HG03060 (cell line): ENCODE results near the gene SREK1IP1.
"Not testable (repeated sequence)": the region's sequence is repeated elsewhere in the genome, so short reads cannot be mapped to it uniquely, and the experiment has no call there.

Source experiments
- ATAC-seq: cut with Tn5 transposase; IDR thresholded peaks from one replicate; pipeline ENCODE4 v1.9.1; 2021; ENCODE audit warnings: low read depth, moderate number of reproducible peaks; ENCODE audit not compliant: unreplicated experiment

The SREK1IP1 gene

DNA sequence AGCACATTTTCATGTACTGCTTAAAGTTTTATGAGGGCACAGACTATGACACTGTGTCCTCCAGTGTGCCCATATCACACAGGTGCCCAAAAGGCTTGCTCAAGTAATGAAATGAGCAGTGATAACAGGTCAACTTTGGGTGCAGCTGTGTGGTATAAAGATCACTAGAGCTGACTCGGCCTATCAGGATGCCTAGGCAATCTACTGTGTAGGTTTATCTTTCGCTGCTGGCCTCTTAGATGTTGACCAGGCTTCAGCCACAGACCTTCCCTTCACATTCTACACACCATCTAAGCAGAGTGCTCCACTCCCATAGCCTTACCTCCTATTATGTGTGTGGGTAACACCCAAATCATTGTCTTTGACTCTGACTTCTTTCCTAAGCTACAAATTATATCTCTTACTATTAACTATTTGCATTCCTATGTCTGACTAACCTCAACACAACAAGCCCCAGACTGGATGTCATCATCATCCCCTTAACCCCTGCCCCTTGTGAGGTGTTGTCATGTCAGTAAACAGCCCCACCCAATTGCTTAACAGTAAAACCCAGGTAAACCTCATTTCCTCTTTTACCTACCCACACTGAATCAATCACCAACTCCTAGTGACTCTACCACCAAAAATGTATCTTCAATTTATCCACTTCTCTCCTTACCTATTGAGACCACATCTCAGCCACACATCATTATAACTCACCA, 2.5 kb downstream of the SREK1IP1 start:
- no peak for ATAC-seq

DNA sequence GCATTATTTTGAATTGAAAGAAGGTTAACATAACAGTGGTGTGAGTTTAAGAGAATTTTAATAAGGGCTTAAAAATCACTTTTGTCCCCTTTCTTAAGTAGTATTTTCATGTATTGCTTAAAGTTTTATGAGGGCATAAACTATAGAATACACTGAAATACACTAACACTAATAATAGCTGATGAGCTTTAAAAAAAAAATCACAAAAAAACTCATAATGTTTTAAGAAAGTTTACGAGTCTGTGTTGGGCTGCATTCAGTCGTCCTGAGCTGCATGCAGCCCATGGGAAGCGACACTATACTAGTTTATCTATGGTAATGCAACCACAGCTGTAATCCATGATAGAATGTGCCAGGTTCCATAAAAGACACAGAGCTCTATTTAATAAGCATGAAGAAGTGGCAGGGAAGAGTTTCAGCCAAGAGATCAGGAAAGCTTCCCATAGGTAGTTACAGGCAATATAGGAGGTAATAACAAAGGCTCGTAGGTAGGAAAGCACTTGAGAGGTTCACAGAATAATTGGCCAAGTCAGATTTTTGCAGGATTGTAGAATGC, 4.5 kb downstream of the SREK1IP1 start:
- ATAC-seq, result no peak

DNA sequence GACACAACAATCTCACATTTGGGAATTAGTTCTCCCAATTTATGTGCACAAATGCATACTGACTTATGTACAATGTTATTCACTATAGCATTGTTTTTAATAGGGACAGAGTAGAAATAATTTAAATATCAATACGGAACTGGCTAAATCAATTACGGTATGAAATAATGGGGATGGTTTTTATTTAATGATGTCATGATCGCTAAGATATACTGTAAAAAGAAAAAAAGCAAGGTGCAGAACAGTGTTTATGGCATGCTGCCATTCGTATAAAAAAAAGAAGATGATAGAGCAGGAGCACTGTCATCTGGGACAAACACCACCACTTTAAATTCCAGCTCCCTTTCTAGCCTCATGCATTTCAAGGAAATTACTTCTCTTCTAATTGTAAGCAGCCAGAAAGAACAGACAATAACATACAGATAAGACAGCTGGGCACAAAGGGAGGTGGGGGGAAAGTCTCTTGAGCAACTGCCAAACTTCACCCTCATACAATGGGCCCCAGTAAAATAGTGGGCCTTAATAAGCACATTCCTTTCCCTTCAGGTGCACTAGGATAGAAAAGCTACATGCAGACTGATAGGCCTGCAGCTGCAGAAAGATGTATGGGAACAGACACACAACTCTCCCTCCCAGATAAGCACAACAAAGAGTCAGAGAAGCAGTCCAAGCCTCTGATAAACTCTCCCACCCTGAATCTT, 8.4 kb downstream of the SREK1IP1 start:
- ATAC-seq, result no peak

DNA sequence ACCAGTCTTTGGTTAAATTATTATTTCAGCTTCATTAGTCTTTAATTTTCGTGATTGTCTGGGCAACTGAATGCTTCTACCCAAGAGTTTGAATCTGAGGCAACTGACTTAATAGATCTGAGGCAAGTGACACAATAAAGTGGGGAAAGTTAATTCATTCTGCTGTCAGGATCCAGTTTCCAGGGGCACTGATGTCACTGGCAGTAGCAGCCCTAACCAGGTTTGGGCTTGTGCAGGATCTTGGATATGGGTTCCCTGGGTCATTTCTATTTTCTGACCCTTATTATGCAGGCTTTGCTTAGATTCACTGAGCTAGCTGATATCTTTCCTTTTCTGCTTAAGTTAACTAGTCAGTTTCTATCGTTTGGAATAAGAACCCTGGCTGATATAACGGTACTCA, 9.6 kb downstream of the SREK1IP1 start:
- no peak for ATAC-seq

DNA sequence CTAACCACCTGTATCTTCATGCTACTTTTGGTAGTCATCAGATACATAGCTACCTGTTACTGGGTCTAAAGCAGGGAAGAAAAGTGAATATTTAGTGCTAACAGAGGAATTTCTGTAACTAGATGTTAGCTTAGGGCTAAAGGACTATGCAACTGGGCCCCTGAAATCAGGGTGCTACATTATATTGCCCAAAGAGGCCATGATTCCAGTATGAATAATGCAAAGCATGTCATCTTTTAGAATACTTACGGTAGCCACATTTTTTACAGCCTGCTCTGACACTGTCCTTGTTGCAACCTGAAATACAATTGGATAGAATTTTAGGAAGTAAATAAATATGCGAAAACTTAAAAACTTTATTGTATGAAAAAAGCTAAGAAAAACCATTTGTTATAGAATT, 14.4 kb downstream of the SREK1IP1 start:
- ATAC-seq, result no peak

DNA sequence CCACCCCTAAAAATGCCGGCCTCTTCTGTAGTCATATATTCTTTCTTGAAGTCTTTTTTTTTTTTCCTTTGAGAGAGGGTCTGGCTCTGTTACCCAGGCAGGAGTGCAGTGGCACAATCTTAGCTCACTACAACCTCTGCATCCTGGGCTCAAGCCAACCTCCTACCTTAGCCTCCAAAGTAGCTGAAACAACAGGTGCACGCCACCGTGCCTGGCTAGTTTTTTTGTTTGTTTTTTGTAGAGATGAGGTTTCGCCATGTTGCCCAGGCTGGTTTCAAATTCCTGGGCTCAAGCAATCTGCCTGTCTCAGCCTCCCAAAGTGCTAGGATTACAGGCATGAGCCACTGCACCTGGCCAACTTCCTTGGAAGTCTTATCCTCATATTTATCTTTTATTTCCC, 19.1 kb downstream of the SREK1IP1 start:
- ATAC-seq, result no peak

DNA sequence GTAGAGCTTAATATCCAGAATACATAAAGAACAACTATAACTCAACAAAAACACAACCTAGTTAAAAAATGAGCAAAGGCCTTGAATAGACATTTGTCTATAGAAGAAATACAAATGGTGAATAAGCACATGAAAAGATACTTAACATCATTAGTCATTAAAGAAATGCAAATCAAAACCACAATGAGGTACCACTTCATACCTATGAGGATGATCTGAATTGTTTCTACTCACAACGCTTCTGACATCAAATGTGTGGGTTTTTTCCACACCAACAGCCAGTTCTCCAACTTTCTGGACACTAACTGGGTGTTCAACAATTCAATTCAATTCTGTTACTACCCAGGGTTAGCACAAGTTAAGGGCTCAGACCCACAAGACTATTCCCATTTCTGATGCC, 22.0 kb downstream of the SREK1IP1 start:
- no peak for ATAC-seq

DNA sequence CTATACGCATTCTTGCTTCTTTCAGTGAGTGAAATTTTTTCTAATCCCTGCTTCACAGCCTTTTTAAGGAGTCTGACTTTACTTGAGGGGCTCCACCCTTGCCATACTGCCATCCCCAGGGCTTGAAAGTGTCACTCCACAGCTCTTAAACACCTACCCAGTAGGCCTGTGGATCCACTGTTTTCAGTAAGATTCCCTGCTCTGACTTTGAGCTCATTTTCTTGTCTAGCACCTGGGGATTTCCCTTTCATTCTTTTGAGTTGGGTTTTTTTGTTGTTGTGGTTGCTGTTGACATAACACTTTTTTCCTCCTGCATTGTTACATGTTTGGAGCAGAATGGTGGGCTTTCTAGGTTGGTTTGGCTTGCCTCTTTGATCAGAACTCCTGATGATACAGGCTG, 23.6 kb downstream of the SREK1IP1 start:
- no peak for ATAC-seq

DNA sequence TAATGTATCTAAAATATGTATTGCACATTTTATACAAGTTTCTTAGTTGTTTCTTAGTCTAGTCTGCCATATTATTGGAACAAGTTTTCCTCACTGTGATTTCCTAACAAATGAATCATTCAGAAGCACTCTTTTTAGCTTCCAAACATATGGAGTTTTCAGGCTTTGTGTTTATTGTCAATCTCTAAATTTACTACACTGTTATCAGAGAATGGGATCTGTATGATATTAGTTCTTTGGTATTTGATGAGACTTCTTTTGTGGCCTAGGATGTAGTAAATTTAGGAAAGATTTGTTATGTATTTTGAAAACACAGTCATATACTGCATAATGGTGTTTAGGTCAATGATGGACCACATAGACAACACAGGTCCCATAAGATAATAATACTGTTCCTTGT, 25.7 kb downstream of the SREK1IP1 start:
- ATAC-seq, result no peak

DNA sequence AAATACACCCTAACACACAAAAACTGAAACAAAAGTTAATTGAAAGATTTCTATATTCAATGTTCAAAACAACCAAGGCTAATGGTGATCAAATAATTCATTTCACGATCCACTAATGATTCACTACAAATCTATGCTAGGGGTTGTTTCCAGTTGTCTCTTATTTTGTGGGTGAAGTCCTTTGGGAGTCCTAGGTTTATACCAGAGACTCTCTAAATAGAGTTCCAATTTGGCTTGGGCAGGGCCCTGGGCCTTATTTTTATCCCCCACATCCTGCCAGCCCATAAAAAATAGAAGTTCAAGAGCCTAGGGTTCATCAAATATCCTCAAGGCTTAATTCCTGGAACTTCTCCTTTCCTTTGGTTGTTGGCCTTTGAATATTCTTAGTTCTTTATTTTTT, 26.1 kb downstream of the SREK1IP1 start:
- no peak for ATAC-seq

DNA sequence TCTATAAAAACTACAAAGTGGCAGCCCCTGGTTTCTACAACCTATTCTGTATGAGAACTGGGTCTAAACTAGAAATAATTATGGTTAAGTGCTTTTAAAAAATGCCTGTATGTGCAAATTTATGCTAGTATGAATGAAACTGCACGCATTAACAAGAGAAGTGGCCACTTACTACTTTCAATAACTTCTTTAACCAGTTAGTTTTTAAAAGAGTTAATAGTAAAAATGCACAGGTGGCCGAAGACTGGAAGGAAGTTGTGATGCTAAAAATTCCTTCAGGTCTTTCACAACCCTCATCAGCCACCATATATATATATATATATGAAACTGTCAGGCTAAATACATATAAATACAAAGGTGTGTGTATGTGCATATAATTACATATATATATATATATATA, 41.3 kb downstream of the SREK1IP1 start:
- ATAC-seq, result no peak

DNA sequence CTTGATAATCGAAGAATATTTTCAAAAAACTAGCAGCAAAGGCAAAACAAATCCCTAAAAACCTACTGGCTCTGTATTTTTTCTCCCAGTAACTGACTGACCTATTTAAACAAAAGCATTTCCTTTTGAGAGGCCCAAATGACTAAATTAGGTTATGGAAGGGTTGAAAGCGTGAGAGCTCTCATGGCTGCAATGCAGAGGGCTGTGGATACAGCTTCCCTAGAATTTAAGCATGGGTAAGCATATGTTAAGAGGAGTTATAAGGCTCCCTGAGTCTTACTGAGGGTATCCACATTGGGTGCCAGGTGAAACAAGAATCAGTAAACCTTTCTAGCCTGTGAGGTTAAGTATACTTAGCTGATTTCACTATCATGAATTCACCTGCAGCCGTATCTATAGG, 45.9 kb downstream of the SREK1IP1 start:
- ATAC-seq, result no peak

DNA sequence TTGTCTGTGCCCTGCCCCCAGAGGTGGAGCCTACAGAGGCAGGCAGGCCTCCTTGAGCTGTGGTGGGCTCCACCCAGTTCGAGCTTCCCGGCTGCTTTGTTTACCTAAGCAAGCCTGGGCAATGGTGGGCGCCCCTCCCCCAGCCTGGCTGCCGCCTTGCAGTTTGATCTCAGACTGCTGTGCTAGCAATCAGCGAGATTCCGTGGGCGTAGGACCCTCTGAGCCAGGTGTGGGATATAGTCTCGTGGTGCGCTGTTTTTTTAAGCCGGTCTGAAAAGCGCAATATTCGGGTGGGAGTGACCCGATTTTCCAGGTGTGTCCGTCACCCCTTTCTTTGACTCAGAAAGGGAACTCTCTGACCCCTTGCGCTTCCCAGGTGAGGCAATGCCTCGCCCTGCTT, 54.0 kb downstream of the SREK1IP1 start:
- not testable (repeated sequence) for ATAC-seq

DNA sequence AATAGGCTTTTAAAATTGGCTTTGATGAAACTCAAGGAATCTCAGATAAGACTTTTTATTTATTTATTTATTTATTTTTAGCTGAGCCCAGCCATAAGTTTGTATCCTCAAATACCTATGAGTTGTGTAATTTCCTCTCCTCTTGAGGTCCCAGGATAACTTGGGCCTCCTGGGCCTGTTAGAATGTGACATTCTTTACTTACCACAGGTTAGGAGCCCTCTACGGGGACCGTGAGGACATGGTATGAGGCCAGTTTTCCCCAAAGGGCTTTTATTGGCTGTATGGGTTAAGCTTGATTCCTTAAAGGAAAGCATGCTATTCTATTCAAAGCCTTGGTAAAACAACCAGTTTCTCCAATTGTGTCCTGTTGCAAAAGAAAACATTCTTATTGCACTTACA, 61.3 kb downstream of the SREK1IP1 start:
- no peak for ATAC-seq

DNA sequence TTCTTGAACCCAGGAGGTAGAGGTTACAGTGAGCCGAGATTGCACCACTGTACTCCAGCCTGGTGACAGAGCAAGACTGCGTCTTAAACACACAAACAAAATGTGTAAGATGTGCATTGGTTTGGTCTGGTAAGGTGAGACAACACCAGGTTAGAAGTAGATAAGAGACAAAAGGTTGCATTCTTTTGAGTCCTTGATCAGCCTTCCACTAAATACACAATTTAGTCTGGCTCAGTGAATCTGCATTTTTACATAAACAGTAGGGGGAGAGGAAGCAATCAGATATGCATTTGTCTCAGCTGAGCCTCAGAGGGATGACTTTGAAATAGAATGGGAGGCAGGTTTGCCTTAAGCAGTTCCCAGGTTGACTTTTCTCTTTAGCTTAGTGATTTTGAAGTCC, 62.4 kb downstream of the SREK1IP1 start:
- not testable (repeated sequence) for ATAC-seq

DNA sequence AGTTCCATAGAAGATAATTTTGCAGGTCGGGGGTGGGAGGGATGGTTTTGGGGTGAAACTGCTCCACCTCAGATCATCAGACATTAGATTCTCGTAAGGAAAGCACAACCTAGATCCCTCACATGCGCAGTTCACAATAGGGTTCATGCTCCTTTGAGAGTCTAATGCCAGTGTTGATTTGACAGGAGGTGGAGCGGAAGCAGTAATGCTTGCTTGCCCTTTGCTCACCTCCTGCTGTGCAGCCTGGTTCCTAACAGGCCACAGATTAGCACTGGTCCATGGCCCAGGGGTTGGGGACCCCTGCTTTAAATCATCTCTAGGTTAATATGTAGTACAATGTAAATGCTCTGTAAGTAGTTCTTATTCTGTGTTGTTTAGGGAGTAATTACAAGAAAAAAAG, 67.7 kb downstream of the SREK1IP1 start:
- no peak for ATAC-seq

DNA sequence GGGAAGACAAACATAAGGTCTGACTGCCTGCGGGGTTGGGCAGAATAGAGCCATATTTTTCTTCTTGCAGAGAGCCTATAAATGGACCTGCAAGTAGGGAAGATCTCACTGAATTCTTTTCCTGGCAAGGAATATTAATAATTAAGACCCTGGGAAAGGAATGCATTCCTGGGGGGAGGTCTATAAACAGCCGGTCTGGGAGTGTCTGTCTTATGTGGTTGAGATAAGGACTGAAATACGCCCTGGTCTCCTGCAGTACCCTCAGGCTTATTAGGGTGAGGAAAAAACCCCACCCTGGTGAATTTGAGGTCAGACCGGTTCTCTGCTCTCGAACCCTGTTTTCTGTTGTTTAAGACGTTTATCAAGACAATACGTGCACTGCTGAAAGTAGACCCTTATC, 72.1 kb downstream of the SREK1IP1 start:
- ATAC-seq, result not testable (repeated sequence)

DNA sequence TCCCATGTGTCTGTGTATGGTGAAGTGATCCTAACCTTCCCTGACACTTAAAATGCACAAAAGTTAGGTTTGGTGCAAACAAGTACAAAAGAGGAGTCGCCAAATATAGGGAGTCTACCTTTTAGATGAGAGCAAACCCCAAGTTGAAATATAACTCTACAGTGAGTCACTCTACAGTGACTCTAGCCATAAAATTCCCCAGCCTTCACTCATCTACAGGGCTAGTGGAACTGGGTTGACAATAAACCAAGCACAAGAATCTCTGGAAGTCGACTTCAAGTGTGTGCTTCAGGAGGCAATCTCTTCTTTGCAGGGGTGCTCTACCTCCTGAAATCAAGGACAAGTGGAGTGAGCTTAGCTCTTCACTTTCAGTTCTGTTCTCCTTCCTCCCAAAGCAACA, 74.9 kb downstream of the SREK1IP1 start:
- no peak for ATAC-seq

DNA sequence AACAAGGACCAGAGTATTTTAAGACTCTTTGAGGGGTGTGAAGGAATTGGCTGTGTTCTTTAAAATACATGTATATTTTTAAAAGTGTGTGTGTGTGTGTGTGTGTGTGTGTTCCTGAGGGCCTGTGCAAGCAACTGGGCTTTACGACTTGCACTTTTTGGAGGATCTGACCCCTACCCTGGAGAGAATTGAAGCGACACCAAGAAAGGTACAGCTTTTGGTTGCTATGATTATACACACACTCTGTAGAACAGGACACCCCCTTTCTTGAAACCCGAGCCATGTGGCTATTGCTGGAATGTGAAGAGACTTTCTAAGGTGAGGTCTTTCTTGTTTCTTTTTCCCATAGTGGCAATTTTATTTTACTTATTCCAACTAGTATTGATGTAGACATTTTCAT, 77.2 kb downstream of the SREK1IP1 start:
- no peak for ATAC-seq

DNA sequence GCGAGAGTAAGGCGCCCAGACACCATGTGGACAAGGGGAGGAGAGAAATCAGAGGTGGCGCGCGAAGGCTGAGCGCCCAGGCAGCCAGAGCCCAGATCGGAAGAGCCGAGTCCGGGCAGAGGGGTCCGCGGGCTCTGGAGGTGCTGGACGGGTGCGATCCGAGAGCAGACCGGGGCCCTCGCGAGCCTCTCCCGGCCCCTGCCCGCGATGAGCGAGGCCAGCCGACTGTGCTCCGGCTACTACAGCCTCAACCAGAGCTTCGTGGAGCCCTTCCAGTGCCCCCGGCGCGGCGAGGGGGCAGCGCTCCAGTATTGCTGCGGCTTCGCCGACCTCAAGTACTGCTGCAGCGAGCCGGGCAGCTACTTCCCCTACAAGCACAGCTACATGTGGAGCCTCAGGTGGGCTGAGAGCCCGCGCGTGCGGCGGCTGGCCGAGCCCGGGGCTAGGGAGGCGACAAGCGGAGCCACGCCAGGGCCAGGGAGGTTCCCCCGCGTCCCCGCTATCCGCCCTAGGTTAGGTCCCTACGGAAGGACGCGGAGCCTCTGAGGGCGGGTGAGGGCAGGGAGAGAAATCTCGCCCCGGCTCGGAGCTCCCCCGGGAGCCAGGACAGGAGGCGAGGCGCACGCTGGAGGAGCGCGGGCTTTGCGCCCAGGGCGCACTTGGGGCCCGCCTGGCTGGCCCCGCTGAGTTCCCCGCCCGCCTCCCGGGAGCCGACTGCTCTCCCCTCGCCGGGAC, 77.9 kb downstream of the SREK1IP1 start, which contains the start of gene SHISAL2B:
SHISAL2B (plus strand) TSS at position 87 of the 735 bp plus-strand sequence; CDS start at position 208, 121 bp downstream.
- no peak for ATAC-seq

DNA sequence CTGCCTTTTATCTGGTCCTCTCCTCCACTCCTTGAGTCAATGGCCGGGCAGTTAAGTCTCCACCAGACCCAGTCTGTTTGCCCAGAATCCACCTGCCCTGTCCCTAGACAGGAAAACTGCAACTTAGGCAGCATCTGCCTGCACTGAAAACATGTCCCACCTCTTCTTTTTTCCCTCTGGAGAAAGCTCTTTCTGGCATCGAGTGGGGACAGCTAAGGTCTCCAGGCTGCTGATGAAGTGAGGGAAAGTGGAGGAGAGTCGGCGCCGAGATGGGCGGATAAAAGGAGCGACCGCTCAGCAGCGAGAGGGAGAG, 78.4 kb downstream of the SREK1IP1 start:
- no peak for ATAC-seq
